GM21529 (cell line): ENCODE results near the gene PRLH.
"Not testable (repeated sequence)": the region's sequence is repeated elsewhere in the genome, so short reads cannot be mapped to it uniquely, and the experiment has no call there.

Experiments
- ATAC-seq: cut with Tn5 transposase; IDR thresholded peaks from one replicate; pipeline ENCODE4 v1.9.1; 2021; ENCODE audit not compliant: unreplicated experiment

PRLH gene

DNA sequence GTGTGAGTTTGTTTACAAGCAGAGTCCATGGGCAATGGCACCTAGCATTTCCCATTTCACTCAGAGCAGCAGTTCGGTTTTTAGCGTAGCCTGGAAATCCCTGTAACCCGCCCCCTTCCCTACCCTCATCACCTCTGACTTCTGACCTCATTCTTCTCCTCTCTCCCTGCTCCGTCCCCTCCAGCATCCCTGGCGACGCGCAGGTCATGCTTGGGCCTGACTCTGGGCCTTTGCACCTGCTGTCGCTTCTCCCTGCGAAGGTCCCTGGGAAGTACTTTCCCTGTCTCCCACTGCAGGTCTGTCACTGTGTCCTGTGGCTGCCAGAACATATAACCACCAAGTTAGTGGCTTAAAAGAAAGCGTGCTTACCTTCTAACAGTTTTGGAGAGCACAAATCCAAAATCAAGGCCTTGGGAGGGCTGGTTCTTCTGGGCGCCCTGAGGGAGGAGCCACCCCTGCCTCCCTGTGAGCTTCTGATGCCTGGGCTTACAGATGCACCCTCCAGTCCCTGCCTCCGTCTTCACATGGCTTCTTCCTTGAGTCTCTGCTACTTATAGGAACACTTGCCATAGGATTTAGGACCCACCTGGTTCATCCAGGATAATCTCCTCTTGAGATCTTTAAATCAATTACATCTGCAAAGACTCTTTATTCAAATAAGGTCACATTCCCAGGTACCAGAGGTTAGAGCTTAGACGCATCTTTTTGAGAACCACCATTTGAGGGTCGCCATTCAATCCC is 32.3 kb downstream of the PRLH start:
- ATAC-seq, result no peak

- ATAC-seq, result no peak
Measured at GRCh38 chr2:237599465-237600110, 33.2 kb downstream of the PRLH start.

DNA sequence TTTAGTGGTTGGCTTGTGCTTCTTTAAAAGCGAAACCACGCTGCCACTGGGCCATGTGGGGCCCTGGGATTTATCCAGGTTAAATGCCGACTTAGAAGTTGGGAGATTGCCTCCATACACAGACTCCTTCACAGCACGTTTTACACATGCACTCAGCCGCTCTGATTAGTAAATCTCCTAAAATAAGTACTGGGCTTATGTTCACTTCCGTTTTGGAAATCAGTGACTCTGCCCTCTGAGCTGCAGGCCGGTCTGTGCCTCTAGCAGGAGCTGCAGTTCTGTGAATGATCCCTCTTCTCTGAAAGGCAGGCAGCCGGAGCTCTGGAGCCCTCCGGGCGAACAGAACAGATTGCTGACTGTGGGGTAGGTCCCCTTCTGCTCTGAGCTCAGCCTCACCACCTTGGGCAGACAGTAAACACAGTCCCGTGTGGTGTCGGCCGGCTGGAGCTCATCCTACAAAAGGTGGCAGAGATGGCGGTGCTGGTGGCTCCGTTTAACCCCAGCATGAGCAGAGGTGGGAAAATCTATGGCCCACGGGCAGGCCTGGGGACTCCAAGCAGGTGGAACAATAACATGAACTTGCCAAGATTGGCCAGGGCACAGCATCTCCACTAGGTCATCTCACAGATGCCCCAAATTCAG is 34.0 kb downstream of the PRLH start:
- no peak for ATAC-seq

- no peak for ATAC-seq
Measured at GRCh38 chr2:237601453-237602116, 35.2 kb downstream of the PRLH start.

DNA sequence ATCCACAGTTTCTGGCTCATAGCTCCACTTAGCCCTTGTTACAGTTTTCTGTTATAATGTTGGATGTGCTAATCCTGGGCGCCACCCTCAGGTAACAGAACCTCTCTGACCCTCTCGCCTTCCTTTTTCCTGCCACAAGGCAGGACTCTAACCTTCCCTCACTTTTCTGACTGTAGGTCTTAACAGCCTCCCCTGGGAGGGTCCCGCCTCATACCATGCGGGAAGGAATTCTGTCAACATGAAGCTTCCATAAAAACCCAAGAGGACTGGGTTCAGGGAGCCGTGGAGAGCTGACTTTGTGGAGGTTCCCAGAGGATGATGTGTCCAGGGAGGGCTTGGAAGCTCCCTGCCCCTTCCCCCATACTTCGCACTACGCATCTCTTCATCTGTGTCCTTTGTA is 36.0 kb downstream of the PRLH start:
- ATAC-seq, result no peak

- no peak for ATAC-seq
Measured at GRCh38 chr2:237603049-237603717, 36.8 kb downstream of the PRLH start.

DNA sequence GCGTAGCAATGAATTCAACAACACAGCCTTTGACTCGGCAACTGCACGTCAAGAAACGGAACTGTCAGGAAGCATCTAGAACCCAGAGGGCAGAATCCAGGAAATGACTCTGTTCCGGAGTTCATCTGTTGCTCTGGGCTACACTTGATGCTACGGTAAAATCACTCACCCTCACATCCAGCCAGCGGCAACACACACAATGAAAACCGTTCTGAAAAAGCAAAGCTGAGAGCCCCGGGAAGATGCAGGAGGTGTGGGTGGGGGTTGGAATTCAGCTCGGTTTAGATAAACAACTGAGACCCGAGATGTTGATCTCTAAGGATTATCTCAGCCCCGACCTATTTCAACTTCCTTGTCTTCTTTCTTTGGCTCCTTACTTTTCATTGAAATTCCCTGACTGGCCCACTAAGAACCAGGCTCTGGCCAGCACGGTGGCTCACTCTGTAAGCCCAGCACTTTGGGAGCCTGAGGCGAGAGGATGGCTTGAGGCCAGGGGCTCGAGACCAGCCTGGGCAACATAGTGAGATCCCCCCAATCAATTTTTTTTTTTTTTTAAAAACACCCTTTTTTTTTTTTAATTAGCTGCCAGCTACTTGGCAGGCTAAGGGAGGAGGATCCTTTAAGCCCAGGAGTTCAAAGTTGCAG is 37.5 kb downstream of the PRLH start:
- no peak for ATAC-seq

GRCh38 chr2:237604391-237604790 is 38.0 kb downstream of the PRLH start:
- no peak for ATAC-seq

- no peak for ATAC-seq
Measured at GRCh38 chr2:237604960-237605359, 38.6 kb downstream of the PRLH start.

DNA sequence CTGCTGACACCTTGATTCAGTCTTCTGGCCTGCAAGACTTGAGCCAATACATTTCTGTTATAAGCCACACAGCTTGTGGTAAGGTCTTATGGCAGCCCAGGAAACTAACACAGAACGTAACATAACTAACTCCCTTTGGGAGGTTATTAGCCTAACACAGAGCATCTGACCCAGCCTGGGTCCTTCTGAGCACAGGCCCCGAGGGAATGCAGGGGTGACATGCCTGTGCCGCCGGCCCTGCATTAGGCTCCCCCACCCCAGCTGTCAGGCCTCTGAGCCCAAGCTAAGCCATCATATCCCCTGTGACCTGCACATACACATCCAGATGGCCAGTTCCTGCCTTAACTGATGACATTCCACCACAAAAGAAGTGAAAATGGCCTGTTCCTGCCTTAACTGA is 40.1 kb downstream of the PRLH start:
- ATAC-seq, result not testable (repeated sequence)

GRCh38 chr2:237612527-237613357 is 46.4 kb downstream of the PRLH start:
- no peak for ATAC-seq

- ATAC-seq, result no peak
Measured at GRCh38 chr2:237613679-237614078, 47.3 kb downstream of the PRLH start.

DNA sequence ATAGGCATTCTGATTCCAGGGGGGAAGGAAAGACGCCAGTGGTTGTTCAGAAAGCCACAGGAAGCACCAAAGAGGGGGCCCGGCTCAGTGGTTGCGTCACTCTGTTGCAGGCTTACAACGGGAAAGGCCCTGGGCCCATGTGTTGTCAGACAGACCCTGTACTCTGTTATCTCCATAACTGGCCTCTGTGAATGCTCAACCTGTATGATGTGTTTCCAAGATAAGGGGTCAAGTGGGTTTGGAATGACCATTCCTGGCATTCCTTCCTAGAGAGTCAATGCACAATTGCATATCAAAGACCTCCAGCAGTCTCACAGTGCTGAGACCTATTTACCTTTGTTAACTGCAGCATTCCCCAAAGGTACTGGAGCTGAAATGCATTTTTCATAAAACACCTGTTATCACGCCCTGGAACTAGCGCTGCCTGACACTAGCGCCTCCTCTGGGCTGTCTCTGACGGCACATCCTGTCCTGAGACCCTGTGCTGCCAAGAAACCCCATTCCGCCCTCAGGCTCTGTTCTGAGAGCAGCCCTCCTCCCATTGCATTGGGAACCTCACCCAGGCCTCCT is 47.9 kb downstream of the PRLH start:
- no peak for ATAC-seq

GRCh38 chr2:237615631-237616249 is 49.4 kb downstream of the PRLH start:
- ATAC-seq, result no peak

DNA sequence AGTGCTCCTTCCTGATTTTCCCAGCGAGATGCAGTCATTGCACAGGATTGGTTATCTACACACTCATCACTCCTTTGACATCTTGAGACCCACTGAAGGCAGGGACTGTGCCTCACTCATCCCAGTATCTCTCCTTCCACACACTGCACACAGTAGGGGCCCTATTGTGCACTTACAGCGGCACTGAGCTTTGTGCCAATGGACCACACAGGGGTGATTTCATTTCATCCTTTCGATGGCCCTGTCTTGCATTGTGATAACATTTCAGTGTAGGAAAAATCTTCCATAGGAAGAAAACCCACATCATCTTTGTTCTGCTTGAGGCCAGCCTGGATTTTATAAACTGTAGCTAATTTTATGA is 50.0 kb downstream of the PRLH start:
- ATAC-seq, result no peak
